Mesenchymal stem cell (in vitro differentiated cells and primary cell): ENCODE measurements around the gene C1D.
"Not testable (repeated sequence)": the region's sequence is repeated elsewhere in the genome, so short reads cannot be mapped to it uniquely, and the experiment has no call there.

Source experiments
- DNase-seq: peaks from one replicate; pipeline ENCODE4 v3.0.0-alpha.2; 2013
- H2AFZ ChIP-seq: one replicate; pipeline ENCODE4 v1.6.1; 2013; ENCODE audit warnings: low read depth, mild to moderate bottlenecking, control low read depth, inconsistent platforms, low read length, moderate library complexity
- H2AK5ac ChIP-seq: 2 replicates; pipeline ENCODE4 v1.6.1; 2013; ENCODE audit warnings: low read length, moderate library complexity, mild to moderate bottlenecking, inconsistent platforms; ENCODE audit not compliant: severe bottlenecking
- H2BK120ac ChIP-seq: one replicate; pipeline ENCODE4 v1.6.1; 2013; ENCODE audit warnings: low read depth, mild to moderate bottlenecking, inconsistent platforms, low read length, moderate library complexity
- H2BK12ac ChIP-seq, 2 experiments: one replicate each; pipeline ENCODE4 v1.6.1; 2013; ENCODE audit warnings: inconsistent platforms in 2 of 2, low read length in 2 of 2, mild to moderate bottlenecking in 2 of 2, moderate library complexity in 2 of 2, control low read depth in 1 of 2
- H2BK15ac ChIP-seq: one replicate; pipeline ENCODE4 v1.6.1; 2013; ENCODE audit warnings: mild to moderate bottlenecking, low read depth, inconsistent platforms; ENCODE audit not compliant: poor library complexity, severe bottlenecking
- H2BK5ac ChIP-seq: 2 replicates; pipeline ENCODE4 v1.6.1; 2013; ENCODE audit warnings: low read depth, mild to moderate bottlenecking, low read length, control low read depth, inconsistent platforms; ENCODE audit not compliant: poor library complexity, severe bottlenecking
- H3K14ac ChIP-seq, 2 experiments: one replicate each; pipeline ENCODE4 v1.6.1; 2013; ENCODE audit warnings: inconsistent platforms in 2 of 2, low read length in 2 of 2, control low read depth in 1 of 2, mild to moderate bottlenecking in 1 of 2, moderate library complexity in 1 of 2
- H3K18ac ChIP-seq, 2 experiments: one replicate each; pipeline ENCODE4 v1.6.1; 2013; ENCODE audit warnings: inconsistent platforms in 2 of 2, low read length in 2 of 2, control low read depth in 1 of 2, low read depth in 1 of 2, mild to moderate bottlenecking in 1 of 2
- H3K23ac ChIP-seq, 2 experiments: one replicate each; pipeline ENCODE4 v1.6.1; 2013; ENCODE audit warnings: inconsistent platforms in 2 of 2, low read length in 2 of 2, mild to moderate bottlenecking in 2 of 2, moderate library complexity in 2 of 2, control low read depth in 1 of 2
- H3K27ac ChIP-seq: 2 replicates; pipeline ENCODE4 v1.5.1; 2013; ENCODE audit warnings: mild to moderate bottlenecking, moderate library complexity, low read length, control low read depth, inconsistent platforms; ENCODE audit not compliant: poor library complexity, severe bottlenecking
- H3K27me3 ChIP-seq, 2 experiments: 2 replicates each; pipeline versions ENCODE4 v1.6.1 to v1.7.0; 2013; ENCODE audit warnings: low read length in 2 of 2, mild to moderate bottlenecking in 2 of 2, moderate library complexity in 2 of 2, control low read depth in 1 of 2, inconsistent platforms in 1 of 2; ENCODE audit not compliant: control insufficient read depth in 1 of 2, insufficient read depth in 1 of 2
- H3K36me3 ChIP-seq, 2 experiments: 2 replicates each; pipeline versions ENCODE4 v1.6.1 to v1.7.0; 2013; ENCODE audit warnings: low read length in 2 of 2, control low read depth in 1 of 2, inconsistent platforms in 1 of 2, low read depth in 1 of 2, mild to moderate bottlenecking in 1 of 2; ENCODE audit not compliant: insufficient read depth in 2 of 2, control insufficient read depth in 1 of 2
- H3K4ac ChIP-seq, 2 experiments: one replicate each; pipeline ENCODE4 v1.6.1; 2013; ENCODE audit warnings: inconsistent platforms in 2 of 2, low read length in 2 of 2, mild to moderate bottlenecking in 2 of 2, moderate library complexity in 2 of 2, control low read depth in 1 of 2, low read depth in 1 of 2
- H3K4me1 ChIP-seq: 2 replicates; pipeline ENCODE4 v1.6.1; 2013; ENCODE audit warnings: low read depth, low read length, control low read depth; ENCODE audit not compliant: control insufficient read depth, insufficient read depth
- H3K4me2 ChIP-seq: 2 replicates; pipeline ENCODE4 v1.6.1; 2013; ENCODE audit warnings: low read length, mild to moderate bottlenecking, inconsistent platforms; ENCODE audit not compliant: poor library complexity, severe bottlenecking
- H3K4me3 ChIP-seq, 2 experiments: 2 replicates each; pipeline versions ENCODE4 v1.5.1 to v1.7.0; 2013; ENCODE audit warnings: low read length in 2 of 2, mild to moderate bottlenecking in 2 of 2, control low read depth in 1 of 2, low read depth in 1 of 2; ENCODE audit not compliant: insufficient read depth in 1 of 2
- H3K79me1 ChIP-seq: replicated peaks from 2 replicates; pipeline ENCODE4 v1.6.1; 2013; ENCODE audit warnings: mild to moderate bottlenecking, control low read depth, low read length, inconsistent platforms; ENCODE audit not compliant: poor library complexity, severe bottlenecking
- H3K9ac ChIP-seq: 2 replicates; pipeline ENCODE4 v1.7.0; 2013; ENCODE audit warnings: mild to moderate bottlenecking, low read length, moderate library complexity
- H3K9me3 ChIP-seq: 2 replicates; pipeline ENCODE4 v1.7.0; 2013; ENCODE audit warnings: mild to moderate bottlenecking, low read length; ENCODE audit not compliant: control insufficient read depth
- H4K8ac ChIP-seq: one replicate; pipeline ENCODE4 v1.6.1; 2013; ENCODE audit warnings: inconsistent platforms, mild to moderate bottlenecking, low read length, moderate library complexity
- H4K91ac ChIP-seq: one replicate; pipeline ENCODE4 v1.6.1; 2013; ENCODE audit warnings: mild to moderate bottlenecking, low read length, inconsistent platforms
- WGBS: methylation state at CpG from one replicate; pipeline ENCODE4 v1.1.7; 2013; ENCODE audit warnings: mixed read lengths; 5-methylcytosine and 5-hydroxymethylcytosine counted together

C1D gene

GRCh38 chr2:67994069-67994468, 68.7 kb downstream of the C1D start:
- not testable (repeated sequence) for DNase-seq

DNA sequence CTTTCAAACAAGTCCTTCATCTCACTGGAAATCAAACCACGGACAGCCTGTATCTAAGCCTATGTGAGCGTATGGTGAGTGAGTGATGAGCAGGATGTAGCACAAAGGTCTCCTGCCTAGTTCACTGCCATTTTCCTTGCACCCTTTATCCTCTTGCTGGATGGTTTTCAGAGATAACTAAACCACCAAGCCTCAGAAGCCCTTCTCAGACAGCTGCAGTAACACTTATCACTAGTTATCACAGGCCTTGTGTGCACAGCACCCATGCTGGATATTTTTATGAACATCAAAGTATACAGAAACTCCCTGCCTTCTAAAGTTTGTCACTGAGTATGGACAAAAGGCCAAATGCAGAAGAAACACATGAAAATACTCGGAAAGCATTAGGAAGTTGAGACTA, 69.5 kb downstream of the C1D start:
- H2BK5ac ChIP-seq, result no peak overlapping the region
- DNase-seq, result no peak

More at GRCh38 chr2:67994069-67994468, 68.7 kb downstream of the C1D start:
- not testable (repeated sequence) for H3K9ac ChIP-seq, H2BK5ac ChIP-seq, H3K36me3 ChIP-seq, H4K91ac ChIP-seq, H2AK5ac ChIP-seq, H3K27me3 ChIP-seq, H3K4me3 ChIP-seq, H3K27ac ChIP-seq, H3K23ac ChIP-seq, H3K79me1 ChIP-seq, H4K8ac ChIP-seq, H3K18ac ChIP-seq, H3K14ac ChIP-seq, H2BK120ac ChIP-seq, H2BK15ac ChIP-seq, H3K4ac ChIP-seq, H3K9me3 ChIP-seq, H2BK12ac ChIP-seq, H3K4me2 ChIP-seq, H2AFZ ChIP-seq, H3K4me1 ChIP-seq
- 95% methylated on average over 3 of the region's 3 CpGs for WGBS

GRCh38 chr2:67991456-67991855, 71.3 kb downstream of the C1D start:
- no peak overlapping the region for H3K4me3 ChIP-seq
- H3K27me3 ChIP-seq, result no peaks in the 10 kb centered on the region
- no peak overlapping the region for H2BK15ac ChIP-seq
- no peak overlapping the region for H3K23ac ChIP-seq
- H3K4ac ChIP-seq, result no peak overlapping the region
- H3K36me3 ChIP-seq, result no peaks in the 10 kb centered on the region
- H4K91ac ChIP-seq, result no peak overlapping the region
- no peak overlapping the region for H3K14ac ChIP-seq
- no peak overlapping the region for H2AK5ac ChIP-seq
- WGBS, result 79% methylated on average over 2 of the region's 2 CpGs
- H4K8ac ChIP-seq, result no peak overlapping the region
- no peak overlapping the region for H2AFZ ChIP-seq
- H3K4me1 ChIP-seq, result no peaks in the 10 kb centered on the region
- H3K4me2 ChIP-seq, result no peak overlapping the region
- no peak overlapping the region for H2BK12ac ChIP-seq
- H3K18ac ChIP-seq, result no peak overlapping the region
- DNase-seq, result no peak
- no peak overlapping the region for H2BK120ac ChIP-seq
- H3K9me3 ChIP-seq, result peaks cover 3% of the 10 kb centered on the region
- H3K9ac ChIP-seq, result no peak overlapping the region
- no peaks in the 10 kb centered on the region for H3K79me1 ChIP-seq
- no peak overlapping the region for H3K27ac ChIP-seq
- H2BK5ac ChIP-seq, result no peak overlapping the region

More for the DNA sequence above, 69.5 kb downstream of the C1D start:
- Histone ChIP-seq H3K9ac (no peak overlapping the region), H3K4ac (no peak overlapping the region), H3K27ac (no peak overlapping the region), H3K4me2 (no peak overlapping the region), H3K27me3 (no peaks in the 10 kb centered on the region), H2BK15ac (no peak overlapping the region), H3K23ac (no peak overlapping the region), H4K91ac (no peak overlapping the region), H4K8ac (no peak overlapping the region), H2AFZ (no peak overlapping the region), H3K79me1 (no peaks in the 10 kb centered on the region), H3K4me1 (peaks cover 2% of the 10 kb centered on the region), H3K18ac (no peak overlapping the region), H2BK120ac (no peak overlapping the region), H3K4me3 (no peak overlapping the region), H2BK12ac (no peak overlapping the region), H3K9me3 (peaks cover 3% of the 10 kb centered on the region), H2AK5ac (no peak overlapping the region), H3K36me3 (no peaks in the 10 kb centered on the region), H3K14ac (no peak overlapping the region)
- WGBS, result 94% methylated on average over 3 of the region's 3 CpGs
